Spinal cord (tissue), 10 donors: ENCODE measurements around the gene ATG2A. TPM values are rescaled to one million over a fixed set of nuclear protein-coding genes. Genes with fewer than 3 reads are reported as not detected.
"Not testable (repeated sequence)": the region's sequence is repeated elsewhere in the genome, so short reads cannot be mapped to it uniquely, and the experiment has no call there.

Experiments
- DNase-seq, 6 donors: peaks; one replicate each; pipeline versions ENCODE4 v3.0.0 to v3.0.0-alpha.2; 2013 to 2015; ENCODE audit warnings: low spot score in 6 of 6, low read depth in 4 of 6
- H3K27ac ChIP-seq: one replicate; pipeline ENCODE4 v1.5.1; 2013; ENCODE audit warnings: low read depth, low read length, control low read depth
- H3K27me3 ChIP-seq: one replicate; pipeline ENCODE4 v1.6.1; 2013; ENCODE audit warnings: low read length; ENCODE audit not compliant: control insufficient read depth, insufficient read depth
- H3K36me3 ChIP-seq: one replicate; pipeline ENCODE4 v1.6.1; 2013; ENCODE audit warnings: low read length; ENCODE audit not compliant: control insufficient read depth, insufficient read depth
- H3K4me1 ChIP-seq: one replicate; pipeline ENCODE4 v1.6.1; 2013; ENCODE audit warnings: low read length; ENCODE audit not compliant: control insufficient read depth, insufficient read depth
- H3K4me3 ChIP-seq: one replicate; pipeline ENCODE4 v1.5.1; 2013; ENCODE audit warnings: low read depth, low read length, control low read depth
- H3K9me3 ChIP-seq: one replicate; pipeline ENCODE4 v1.6.1; 2013; ENCODE audit warnings: low read length; ENCODE audit not compliant: control insufficient read depth, insufficient read depth
- WGBS: methylation state at CpG from one replicate; pipeline ENCODE4 v1.1.5; 2013; ENCODE audit warnings: missing lambda C conversion rate; ENCODE audit not compliant: insufficient coverage; 5-methylcytosine and 5-hydroxymethylcytosine counted together
- polyA plus RNA-seq, 2 donors: library from polyadenylated mRNA; unstranded; fragments of 120-200 nt; gene quantifications; one replicate each; pipeline ENCODE4 v1.2.1, GENCODE V29; 2013; ENCODE audit not compliant: insufficient read length in 2 of 2
- total RNA-seq, 2 donors: library from RNA; depleted of rRNA in 1 of 2; stranded (reverse); fragments of 120-200 nt in 1 of 2; fragments of >200 nt in 1 of 2; gene quantifications; one replicate each; pipeline versions ENCODE4 v1.2.3 to v1.2.4, GENCODE V29; 2013 to 2014
- donor health status: healthy.

ATG2A gene
- total and polyA plus RNA-seq, 4 donors = 8.1 to 26.8 (median 20.3) TPM

GRCh38 chr11:64851831-64852351 lies 65.1 kb downstream of the ATG2A start:
- WGBS = 91% methylated on average over 8 of the region's 8 CpGs
- no peaks in the 10 kb centered on the region for H3K9me3 ChIP-seq
- H3K27ac ChIP-seq = no peak overlapping the region
- no peak overlapping the region for H3K4me3 ChIP-seq
- DNase-seq = no peak
- H3K27me3 ChIP-seq = no peaks in the 10 kb centered on the region
- peaks cover 60% of the 10 kb centered on the region for H3K36me3 ChIP-seq
- peaks cover 24% of the 10 kb centered on the region for H3K4me1 ChIP-seq

- no peak for DNase-seq
- H3K27ac ChIP-seq = no peak overlapping the region
- H3K27me3 ChIP-seq = no peaks in the 10 kb centered on the region
- H3K4me3 ChIP-seq = no peak overlapping the region
- peaks cover 24% of the 10 kb centered on the region for H3K4me1 ChIP-seq
- no peaks in the 10 kb centered on the region for H3K9me3 ChIP-seq
- peaks cover 52% of the 10 kb centered on the region for H3K36me3 ChIP-seq
- WGBS = 63% methylated on average over 12 of the region's 13 CpGs
Observed at GRCh38 chr11:64850979-64851567, 65.9 kb downstream of the ATG2A start.

- H3K9me3 ChIP-seq = no peaks in the 10 kb centered on the region
- WGBS = 81% methylated on average over 8 of the region's 19 CpGs
- peaks cover 39% of the 10 kb centered on the region for H3K36me3 ChIP-seq
- H3K4me3 ChIP-seq = no peak overlapping the region
- H3K4me1 ChIP-seq = peaks cover 21% of the 10 kb centered on the region
- H3K27ac ChIP-seq = no peak overlapping the region
- peaks cover 2% of the 10 kb centered on the region for H3K27me3 ChIP-seq
- peak in 1 of 6 donors; percentile 58 for DNase-seq
Observed at GRCh38 chr11:64849598-64850356, 67.2 kb downstream of the ATG2A start.

- DNase-seq = no peak
- WGBS = 60% methylated on average over 12 of the region's 16 CpGs
- H3K27ac ChIP-seq = no peak overlapping the region
Observed at GRCh38 chr11:64848826-64849597, 68.0 kb downstream of the ATG2A start.

GRCh38 chr11:64848214-64848825 lies 68.7 kb downstream of the ATG2A start:
- WGBS = 73% methylated on average over 6 of the region's 6 CpGs
- Histone ChIP-seq H3K4me3 (no peak overlapping the region), H3K4me1 (peaks cover 20% of the 10 kb centered on the region), H3K27me3 (peaks cover 13% of the 10 kb centered on the region), H3K27ac (no peak overlapping the region), H3K36me3 (peaks cover 24% of the 10 kb centered on the region), H3K9me3 (no peaks in the 10 kb centered on the region)
- DNase-seq = no peak

More at GRCh38 chr11:64848826-64849597, 68.0 kb downstream of the ATG2A start:
- Histone ChIP-seq H3K27me3 (peaks cover 6% of the 10 kb centered on the region), H3K4me3 (no peak overlapping the region), H3K36me3 (peaks cover 31% of the 10 kb centered on the region), H3K9me3 (no peaks in the 10 kb centered on the region), H3K4me1 (peaks cover 19% of the 10 kb centered on the region)

- Histone ChIP-seq H3K4me1 (peaks cover 23% of the 10 kb centered on the region), H3K9me3 (no peaks in the 10 kb centered on the region), H3K27me3 (peaks cover 14% of the 10 kb centered on the region), H3K36me3 (peaks cover 12% of the 10 kb centered on the region), H3K4me3 (no peak overlapping the region), H3K27ac (no peak overlapping the region)
- WGBS = 16% methylated on average over 9 of the region's 13 CpGs
- DNase-seq = peak in 5 of 6 donors; percentile 77 to 96 (median 79)
Observed at GRCh38 chr11:64846998-64847666, 69.9 kb downstream of the ATG2A start.

- H3K27ac ChIP-seq, DNase-seq, H3K9me3 ChIP-seq, H3K36me3 ChIP-seq, H3K4me3 ChIP-seq: not testable (repeated sequence)
- 91% methylated on average over 4 of the region's 8 CpGs for WGBS
- Histone ChIP-seq H3K4me1 (peaks cover 17% of the 10 kb centered on the region), H3K27me3 (peaks cover 14% of the 10 kb centered on the region)
Observed at GRCh38 chr11:64845776-64846129, 71.3 kb downstream of the ATG2A start.

GRCh38 chr11:64845129-64845775 lies 71.8 kb downstream of the ATG2A start:
- peaks cover 14% of the 10 kb centered on the region for H3K27me3 ChIP-seq
- WGBS = 18% methylated on average over 9 of the region's 9 CpGs
- no peak for DNase-seq
- H3K27ac ChIP-seq = no peak overlapping the region
- no peaks in the 10 kb centered on the region for H3K9me3 ChIP-seq
- no peak overlapping the region for H3K4me3 ChIP-seq
- peaks cover 17% of the 10 kb centered on the region for H3K4me1 ChIP-seq
- peaks cover 3% of the 10 kb centered on the region for H3K36me3 ChIP-seq
